Ovary (tissue), 9 donors: ENCODE measurements around the gene CT47C1. TPM values are rescaled to one million over a fixed set of nuclear protein-coding genes. Genes with fewer than 3 reads are reported as not detected.

ENCODE experiments used
- DNase-seq, 5 donors: peaks; one replicate each; pipeline ENCODE4 v3.0.0-alpha.2; 2019 to 2020
- H3K27ac ChIP-seq, 2 donors: fragments of 200-600 bp; one replicate each; pipeline versions ENCODE4 v1.5.1 to v1.8.0; 2019 to 2022
- H3K27me3 ChIP-seq: fragments of 200-600 bp; one replicate; pipeline ENCODE4 v1.8.0; 2022
- H3K36me3 ChIP-seq: fragments of 200-600 bp; sonication (generic); one replicate; pipeline ENCODE4 v1.5.1; 2019
- H3K4me1 ChIP-seq: one replicate; pipeline ENCODE4 v1.8.1; 2013; ENCODE audit warnings: mild to moderate bottlenecking, moderate library complexity; ENCODE audit not compliant: insufficient read depth
- H3K4me3 ChIP-seq: fragments of 200-600 bp; sonication (generic); one replicate; pipeline ENCODE4 v1.5.1; 2017
- H3K9me3 ChIP-seq, 2 donors: fragments of 200-600 bp in 1 of 2; sonication (generic) in 1 of 2; one replicate each; pipeline versions ENCODE4 v1.5.1 to v1.8.1; 2013 to 2019; ENCODE audit warnings: mild to moderate bottlenecking in 1 of 2, moderate library complexity in 1 of 2
- EP300 ChIP-seq: sonication (generic); formaldehyde crosslinking; IDR thresholded peaks from one replicate; pipeline ENCODE4 v1.6.1; 2017; ENCODE audit warnings: antibody characterized with exemption
- POLR2A ChIP-seq: fragments of 450-650 bp; IDR thresholded peaks from one replicate; pipeline ENCODE4 v1.6.1; 2017; ENCODE audit warnings: antibody characterized with exemption, mild to moderate bottlenecking, moderate library complexity
- WGBS, 3 donors: extraction: QIAGEN DNeasy Blood & Tissue Kit in 1 of 3; methylation state at CpG; one replicate each; pipeline versions ENCODE4 v1.1.5 to v1.1.7; 2013 to 2017; 5-methylcytosine and 5-hydroxymethylcytosine counted together
- intact Hi-C, 4 donors: fragments of 100-400 bp; cut with DNase I; formaldehyde crosslinking; loops; one replicate each; pipeline versions ENCODE4 v1.11.0 to v1.15.1; 2022 to 2023
- polyA plus RNA-seq, 2 donors: library from polyadenylated mRNA; stranded (reverse); fragments of 200-250 nt in 1 of 2; fragments of 350-450 nt in 1 of 2; fragmentation: Illumina TruSeq in 1 of 2; extraction: RNeasy Lipid Tissue Mini Kit (QIAGEN cat#74804) in 1 of 2; gene quantifications; one replicate each; pipeline ENCODE4 v1.2.3, GENCODE V29; 2013 to 2014
- total RNA-seq, 7 donors: library from RNA; depleted of rRNA in 2 of 7; stranded (reverse); fragments of >200 nt in 2 of 7; fragmentation: NEBNext Ultra II Directional in 3 of 7; extraction: Animal tissue kit (Norgen Biotek cat#: 25700) in 3 of 7; gene quantifications; one replicate each; pipeline versions ENCODE4 v1.1.0 to v1.2.4, GENCODE V29; 2016 to 2023
- TF ChIP-seq, protein P1 (sequence below), 3 donors: fragments of 450-650 bp in 2 of 3; fragments of 200-600 bp in 1 of 3; IDR thresholded peaks; one replicate each; pipeline versions ENCODE4 v1.5.1 to v1.8.0; 2016 to 2022; ENCODE audit warnings: antibody characterized with exemption in 3 of 3, mild to moderate bottlenecking in 1 of 3
- donor health status: DM: no; HTN: no; CAD: no; lungs with moderate emphysema.
- donor health status: DM: no; HTN: no; CAD: no.
- donor health status: Bipolar disorder and iron deficiency.
- donor health status: DM: yes; HTN: yes; CAD: no.
- donor health status: DM: no; HTN: no; CAD: no.
- donor health status: DM: yes; HTN: yes; CAD: no.

The CT47C1 gene
- total and polyA plus RNA-seq, 9 donors, result not detected

DNA sequence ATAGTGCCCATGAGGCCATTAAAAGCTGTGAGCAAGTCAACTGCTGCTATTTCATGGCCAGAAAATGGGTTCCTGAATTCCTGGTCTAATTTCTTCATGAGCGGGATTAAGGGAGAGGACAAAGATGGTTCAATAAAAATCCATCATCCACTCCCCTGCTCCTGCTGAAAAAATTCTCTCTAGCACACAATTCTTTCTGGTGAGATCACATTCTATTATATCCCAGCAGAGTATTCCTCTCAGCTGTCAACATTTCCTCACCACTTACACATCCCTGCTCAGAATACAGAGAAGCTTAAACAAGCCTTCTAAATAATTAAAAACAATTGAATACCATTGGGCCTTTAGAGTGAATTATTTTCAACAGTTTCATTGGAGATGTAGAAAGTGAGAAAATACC is 9.5 kb downstream of the CT47C1 start:
- Histone ChIP-seq H3K9me3 (no peaks in the 10 kb centered on the region), H3K4me1 (no peaks in the 10 kb centered on the region), H3K4me3 (no peak overlapping the region), H3K36me3 (no peaks in the 10 kb centered on the region), H3K27me3 (no peaks in the 10 kb centered on the region), H3K27ac (no peak overlapping the region)
- intact Hi-C loops, result no loop called here
- no peak for DNase-seq
- no peak for TF ChIP-seq EP300
- no peak for TF ChIP-seq POLR2A
- TF ChIP-seq, protein P1, sequence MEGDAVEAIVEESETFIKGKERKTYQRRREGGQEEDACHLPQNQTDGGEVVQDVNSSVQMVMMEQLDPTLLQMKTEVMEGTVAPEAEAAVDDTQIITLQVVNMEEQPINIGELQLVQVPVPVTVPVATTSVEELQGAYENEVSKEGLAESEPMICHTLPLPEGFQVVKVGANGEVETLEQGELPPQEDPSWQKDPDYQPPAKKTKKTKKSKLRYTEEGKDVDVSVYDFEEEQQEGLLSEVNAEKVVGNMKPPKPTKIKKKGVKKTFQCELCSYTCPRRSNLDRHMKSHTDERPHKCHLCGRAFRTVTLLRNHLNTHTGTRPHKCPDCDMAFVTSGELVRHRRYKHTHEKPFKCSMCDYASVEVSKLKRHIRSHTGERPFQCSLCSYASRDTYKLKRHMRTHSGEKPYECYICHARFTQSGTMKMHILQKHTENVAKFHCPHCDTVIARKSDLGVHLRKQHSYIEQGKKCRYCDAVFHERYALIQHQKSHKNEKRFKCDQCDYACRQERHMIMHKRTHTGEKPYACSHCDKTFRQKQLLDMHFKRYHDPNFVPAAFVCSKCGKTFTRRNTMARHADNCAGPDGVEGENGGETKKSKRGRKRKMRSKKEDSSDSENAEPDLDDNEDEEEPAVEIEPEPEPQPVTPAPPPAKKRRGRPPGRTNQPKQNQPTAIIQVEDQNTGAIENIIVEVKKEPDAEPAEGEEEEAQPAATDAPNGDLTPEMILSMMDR (IDR thresholded peaks at IDR 0.05), result no peak
- 67 to 79% (median 69%) methylated on average over 1 of the region's 1 CpG for WGBS, 3 donors

DNA sequence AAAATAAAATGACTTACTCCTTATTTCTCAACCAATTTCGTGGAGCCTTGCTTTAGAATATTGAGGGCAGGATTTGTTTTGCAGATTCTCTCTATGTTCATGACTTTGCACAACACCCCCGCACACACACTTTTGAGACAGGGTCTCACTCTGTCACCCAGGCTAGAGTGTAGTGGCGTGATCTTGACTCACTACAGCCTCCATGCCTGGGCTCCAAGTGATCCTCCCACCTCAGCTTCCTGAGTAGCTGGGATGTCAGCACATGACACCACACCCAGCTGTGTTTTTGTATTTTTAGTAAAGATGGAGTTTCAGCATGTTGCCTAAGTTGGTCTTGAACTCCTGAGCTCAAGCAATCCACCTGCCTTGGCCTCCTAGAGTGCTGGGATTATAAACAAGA is 12.0 kb downstream of the CT47C1 start:
- no peak for DNase-seq
- no peaks in the 10 kb centered on the region for H3K36me3 ChIP-seq
- no peak for TF ChIP-seq EP300
- no peak for TF ChIP-seq POLR2A
- TF ChIP-seq, protein P1 (IDR thresholded peaks at IDR 0.05), result no peak
- intact Hi-C loops, result no loop called here
- H3K9me3 ChIP-seq, result no peaks in the 10 kb centered on the region
- WGBS, 3 donors, result 61 to 65% (median 61%) methylated on average over 3 of the region's 3 CpGs
- H3K27me3 ChIP-seq, result no peaks in the 10 kb centered on the region
- H3K4me1 ChIP-seq, result no peaks in the 10 kb centered on the region
- H3K27ac ChIP-seq, result no peak overlapping the region
- no peak overlapping the region for H3K4me3 ChIP-seq

DNA sequence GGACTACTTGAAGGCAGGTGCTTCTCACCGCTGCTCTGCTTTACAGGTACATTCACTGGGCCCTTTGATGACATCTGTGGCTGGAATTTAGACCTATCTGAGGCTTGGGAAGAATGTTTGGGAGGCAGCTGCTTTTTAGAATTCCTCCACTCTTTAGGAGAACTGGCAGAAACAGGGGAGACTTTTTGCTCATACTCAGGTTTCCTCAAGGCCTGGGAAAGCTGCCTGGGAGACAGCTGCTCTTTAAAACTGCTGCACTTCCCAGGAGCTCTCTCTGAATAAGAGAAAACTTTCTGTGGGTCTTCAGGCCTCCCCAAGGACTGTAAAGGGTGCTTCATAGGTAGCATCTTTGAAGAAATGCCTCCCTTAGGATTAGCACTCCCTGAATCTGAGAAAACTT is 14.3 kb downstream of the CT47C1 start:
- H3K4me1 ChIP-seq, result no peaks in the 10 kb centered on the region
- no peaks in the 10 kb centered on the region for H3K27me3 ChIP-seq
- WGBS, 3 donors, result 42 to 55% (median 53%) methylated on average over 1 of the region's 1 CpG
- no peak for TF ChIP-seq POLR2A
- TF ChIP-seq, protein P1 (IDR thresholded peaks at IDR 0.05), result no peak
- TF ChIP-seq EP300, result no peak
- no peak overlapping the region for H3K27ac ChIP-seq
- no peak overlapping the region for H3K4me3 ChIP-seq
- intact Hi-C loops, result no loop called here
- H3K36me3 ChIP-seq, result no peaks in the 10 kb centered on the region
- H3K9me3 ChIP-seq, result no peaks in the 10 kb centered on the region
- no peak for DNase-seq

DNA sequence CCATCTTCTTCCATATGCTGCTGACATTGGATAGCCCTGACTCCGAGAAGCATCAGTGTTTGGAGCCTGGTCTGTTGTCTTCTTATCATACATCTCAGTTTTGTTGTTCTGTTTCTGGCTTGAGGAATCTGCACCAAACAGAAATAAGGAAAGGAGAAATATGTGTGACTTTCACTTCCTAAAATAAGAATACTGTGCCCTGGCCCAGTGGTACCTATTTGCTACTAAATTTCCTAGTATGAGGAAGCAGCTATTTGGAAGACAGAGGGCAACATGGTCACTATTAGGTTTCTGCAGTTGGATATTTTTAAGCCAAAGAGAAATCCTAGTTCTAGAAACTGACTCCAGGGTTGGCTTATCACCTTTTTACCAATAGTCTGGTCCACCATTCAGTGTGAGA is 16.8 kb downstream of the CT47C1 start:
- H3K4me3 ChIP-seq, result no peak overlapping the region
- H3K27me3 ChIP-seq, result no peaks in the 10 kb centered on the region
- DNase-seq, result no peak
- intact Hi-C loops, result no loop called here
- WGBS, 3 donors, result 81 to 87% (median 84%) methylated on average over 1 of the region's 1 CpG
- no peaks in the 10 kb centered on the region for H3K9me3 ChIP-seq
- no peak overlapping the region for H3K27ac ChIP-seq
- H3K36me3 ChIP-seq, result no peaks in the 10 kb centered on the region
- H3K4me1 ChIP-seq, result no peaks in the 10 kb centered on the region
- TF ChIP-seq, protein P1 (IDR thresholded peaks at IDR 0.05), result no peak
- TF ChIP-seq POLR2A, result no peak
- TF ChIP-seq EP300, result no peak

DNA sequence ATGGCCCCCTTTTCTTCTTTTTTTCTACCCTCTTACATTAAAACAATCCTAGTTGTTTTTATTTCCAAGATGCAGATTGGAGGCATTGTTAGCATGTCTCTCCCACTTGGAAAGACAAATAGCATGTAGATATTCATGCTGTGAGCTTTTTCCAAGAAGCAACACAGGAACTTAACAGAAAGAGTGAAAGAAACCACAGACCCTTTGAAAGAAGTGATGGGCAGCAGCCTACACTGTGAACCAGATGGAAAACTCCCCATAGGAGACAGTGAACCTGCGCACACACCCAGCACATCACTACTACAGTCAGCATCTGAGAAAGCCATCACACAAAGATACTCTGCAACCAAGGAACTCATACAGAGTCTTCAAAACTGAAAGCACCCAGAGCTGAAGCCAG is 17.8 kb downstream of the CT47C1 start:
- TF ChIP-seq, protein P1 (IDR thresholded peaks at IDR 0.05), result no peak
- no peak for TF ChIP-seq EP300
- no peak for TF ChIP-seq POLR2A
- Histone ChIP-seq H3K4me1 (no peaks in the 10 kb centered on the region), H3K27me3 (no peaks in the 10 kb centered on the region), H3K27ac (no peak overlapping the region), H3K4me3 (no peak overlapping the region), H3K36me3 (no peaks in the 10 kb centered on the region), H3K9me3 (no peaks in the 10 kb centered on the region)
- no peak for DNase-seq
- WGBS, 3 donors, result 82 to 88% (median 82%) methylated on average over 1 of the region's 1 CpG
- intact Hi-C loops, result no loop called here
